HCT116 (cell line): ENCODE results near the gene OR56A5. TPM values are rescaled to one million over a fixed set of nuclear protein-coding genes. Genes with fewer than 3 reads are reported as not detected.
A peak's percentile ranks its signal among the peaks of the same experiment; 100 is the strongest.

Source experiments
- ATAC-seq: fragments of 200-7000 bp; cut with Tn5 transposase; 2 replicates; pipeline ENCODE4 v1.9.1; 2020; ENCODE audit warnings: mild to moderate bottlenecking, moderate library complexity
- BruUV-seq: library from RNA; stranded (reverse); fragments of 400-500 nt; replicated peaks from 2 replicates; lab custom pipeline; 2021; lab: Mats Ljungman, UMichigan
- CTCF ChIA-PET: fragments of 300-600 bp; sonication (Branson Sonifier 250); formaldehyde crosslinking; loops from one replicate; lab custom pipeline; 2021; ENCODE audit warnings: antibody characterized with exemption; lab: Charles Lee
- POLR2A ChIA-PET: fragments of 300-600, 350-600 bp; sonication (Branson Sonifier 250); formaldehyde crosslinking; loops from one replicate; lab custom pipeline; 2021; ENCODE audit warnings: antibody characterized with exemption; lab: Charles Lee
- RAD21 ChIA-PET, 2 experiments: fragments of 300-600 bp; sonication (Branson Sonifier 250); formaldehyde crosslinking; loops; one replicate each; lab custom pipeline; 2023; ENCODE audit warnings: low total read pairs in 2 of 2; ENCODE audit not compliant: uncharacterized antibody in 2 of 2, unreplicated experiment in 2 of 2, low non-redundant PET in 1 of 2; lab: Charles Lee
- DNase-seq: peaks from one replicate; pipeline ENCODE4 v3.0.0-alpha.2; 2010; ENCODE audit warnings: low read depth, low spot score
- H2AFZ ChIP-seq: fragments of 200-600 bp; shearing (Covaris generic), sonication (generic); 2 replicates; pipeline ENCODE4 v1.6.1; 2017; ENCODE audit warnings: low read depth, mixed run types, mixed read lengths, antibody characterized with exemption, low read length; ENCODE audit not compliant: poor library complexity, severe bottlenecking
- H3K27ac ChIP-seq: 2 replicates; pipeline ENCODE4 v1.5.1; 2012; ENCODE audit warnings: low read depth, low read length
- H3K27me3 ChIP-seq: fragments of 200-600 bp; sonication (generic); 2 replicates; pipeline ENCODE4 v1.6.1; 2016; ENCODE audit warnings: mixed run types, low read length, mixed read lengths; ENCODE audit not compliant: insufficient read depth
- H3K36me3 ChIP-seq, 2 experiments: fragments of 200-500 bp in 1 of 2; fragments of 200-600 bp in 1 of 2; sonication (Bioruptor generic) in 1 of 2; sonication (generic) in 1 of 2; 2 replicates each; pipeline versions ENCODE4 v1.5.1 to v1.6.1; 2014 to 2016; ENCODE audit warnings: low read length in 2 of 2, inconsistent platforms in 1 of 2, mixed read lengths in 1 of 2, mixed run types in 1 of 2; ENCODE audit not compliant: insufficient read depth in 2 of 2, control insufficient read depth in 1 of 2
- H3K4me1 ChIP-seq, 2 experiments: fragments of 200-600 bp in 1 of 2; sonication (generic) in 1 of 2; 2 replicates each; pipeline versions ENCODE4 v1.5.1 to v1.6.1; 2012 to 2017; ENCODE audit warnings: low read length in 2 of 2, inconsistent platforms in 1 of 2, mild to moderate bottlenecking in 1 of 2, mixed read lengths in 1 of 2, mixed run types in 1 of 2, moderate library complexity in 1 of 2; ENCODE audit not compliant: insufficient read depth in 2 of 2, control insufficient read depth in 1 of 2
- H3K4me2 ChIP-seq: fragments of 200-600 bp; sonication (generic); 2 replicates; pipeline ENCODE4 v1.6.1; 2017; ENCODE audit warnings: mixed run types, low read length, mixed read lengths
- H3K4me3 ChIP-seq, 2 experiments: fragments of 200-600 bp in 1 of 2; sonication (generic) in 1 of 2; replicated peaks in 1 of 2; 2 replicates each; pipeline ENCODE4 v1.5.1; 2011 to 2016; ENCODE audit warnings: low read length in 2 of 2, control low read depth in 1 of 2, low read depth in 1 of 2, mild to moderate bottlenecking in 1 of 2, mixed read lengths in 1 of 2, mixed run types in 1 of 2
- H3K79me2 ChIP-seq: fragments of 200-600 bp; sonication (generic); 2 replicates; pipeline ENCODE4 v1.6.1; 2017; ENCODE audit warnings: mild to moderate bottlenecking, mixed run types, low read length, moderate library complexity, mixed read lengths; ENCODE audit not compliant: insufficient read depth
- H3K9ac ChIP-seq: fragments of 200-600 bp; sonication (generic); 2 replicates; pipeline ENCODE4 v1.6.1; 2016; ENCODE audit warnings: low read length, mixed read lengths
- H3K9me2 ChIP-seq: fragments of 200-600 bp; sonication (generic), shearing (Covaris generic); 2 replicates; pipeline ENCODE4 v1.6.1; 2017; ENCODE audit warnings: mixed run types, mild to moderate bottlenecking, moderate library complexity; ENCODE audit not compliant: insufficient read depth
- H3K9me3 ChIP-seq, 2 experiments: fragments of 200-500 bp in 1 of 2; fragments of 200-600 bp in 1 of 2; sonication (Bioruptor generic) in 1 of 2; sonication (generic) in 1 of 2; 2 replicates each; pipeline ENCODE4 v1.6.1; 2014 to 2017; ENCODE audit warnings: low read length in 2 of 2, mixed read lengths in 2 of 2, inconsistent platforms in 1 of 2, low read depth in 1 of 2, mild to moderate bottlenecking in 1 of 2, mixed run types in 1 of 2, moderate library complexity in 1 of 2; ENCODE audit not compliant: control insufficient read depth in 1 of 2, insufficient read depth in 1 of 2
- H4K20me1 ChIP-seq: fragments of 200-600 bp; sonication (generic), shearing (Covaris generic); 2 replicates; pipeline ENCODE4 v1.6.1; 2017; ENCODE audit warnings: mixed run types, mild to moderate bottlenecking, moderate library complexity; ENCODE audit not compliant: insufficient read depth
- CEBPB ChIP-seq: IDR thresholded peaks from 2 replicates; pipeline ENCODE4 v1.6.1; 2012; ENCODE audit warnings: low read depth
- EGR1 ChIP-seq: IDR thresholded peaks from 2 replicates; pipeline ENCODE4 v1.6.1; 2012; ENCODE audit warnings: low read depth
- ELF1 ChIP-seq: IDR thresholded peaks from 2 replicates; pipeline ENCODE4 v1.6.1; 2012; ENCODE audit warnings: low read depth, borderline replicate concordance
- EZH2phosphoT487 ChIP-seq: fragments of 200-600 bp; IDR thresholded peaks from 2 replicates; pipeline ENCODE4 v1.6.1; 2018; ENCODE audit warnings: antibody characterized with exemption, borderline replicate concordance
- FOSL1 ChIP-seq: IDR thresholded peaks from 2 replicates; pipeline ENCODE4 v1.6.1; 2012; ENCODE audit warnings: low read depth
- RAD21 ChIP-seq: IDR thresholded peaks from 2 replicates; pipeline ENCODE4 v1.6.1; 2012; ENCODE audit warnings: low read depth, mild to moderate bottlenecking
- SP1 ChIP-seq: IDR thresholded peaks from 2 replicates; pipeline ENCODE4 v1.6.1; 2012; ENCODE audit warnings: low read depth
- YY1 ChIP-seq: IDR thresholded peaks from 2 replicates; pipeline ENCODE4 v1.6.1; 2011; ENCODE audit warnings: low read length, low read depth, moderate library complexity, mild to moderate bottlenecking; ENCODE audit not compliant: insufficient replicate concordance; ENCODE audit errors: extremely low read depth
- intact Hi-C: fragments of 100-400 bp; cut with micrococcal nuclease; formaldehyde crosslinking; loops from 2 replicates; pipeline ENCODE4 v1.10.0; 2022
- total RNA-seq: library from RNA; stranded (reverse); gene quantifications from one replicate; pipeline ENCODE4 v1.2.1, GENCODE V29; 2021; ENCODE audit not compliant: unreplicated experiment
- TF ChIP-seq, protein P1 (sequence below): IDR thresholded peaks from 2 replicates; pipeline ENCODE4 v1.6.1; 2012
- TF ChIP-seq, protein P2 (sequence below), 3 experiments: fragments of 200-600 bp in 1 of 3; sonication (generic) in 1 of 3; IDR thresholded peaks in 2 of 3; conservative IDR thresholded peaks in 1 of 3; 2 replicates each; pipeline ENCODE4 v1.5.1; 2012 to 2017; ENCODE audit warnings: low read depth in 2 of 3, low read length in 2 of 3, antibody characterized with exemption in 1 of 3, borderline replicate concordance in 1 of 3, control low read depth in 1 of 3, mild to moderate bottlenecking in 1 of 3, mixed read lengths in 1 of 3, mixed run types in 1 of 3, moderate library complexity in 1 of 3; ENCODE audit not compliant: insufficient read depth in 1 of 3

The OR56A5 gene
- total RNA-seq, 1 experiment from 2014 or later: not detected

DNA sequence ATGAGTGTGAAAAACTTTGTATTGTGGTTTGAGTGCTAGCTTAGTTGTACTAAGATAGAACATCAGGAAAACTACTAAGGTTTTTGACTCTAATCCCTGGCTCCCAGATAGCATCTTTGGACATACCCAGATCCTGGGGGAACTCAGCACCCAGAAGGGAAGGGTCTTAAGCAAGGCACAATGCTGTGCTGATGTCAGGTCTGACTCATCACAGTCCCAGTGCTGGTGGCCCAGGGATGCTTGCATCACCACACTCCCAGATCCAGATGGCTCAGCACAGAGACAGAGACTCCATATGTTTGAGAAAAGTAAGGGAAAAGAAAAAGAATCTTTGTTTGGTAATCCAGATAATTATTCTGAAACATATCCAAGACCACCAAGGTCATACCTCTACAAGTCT lies 44.5 kb downstream of the OR56A5 start:
- ChIA-PET POLR2A (no interaction called here), CTCF (interaction anchor here (1.0 kb wide), 1 partner anchor 33 kb away, joined by 3 read pairs; no protein-coding TSS in a partner anchor), RAD21 (no interaction called here)
- ATAC-seq (no peak), DNase-seq (no peak)
- H3K9me2 ChIP-seq: no peaks in the 10 kb centered on the region
- H3K9me3 ChIP-seq: no peaks in the 10 kb centered on the region
- H3K4me3 ChIP-seq: no peak overlapping the region
- no peaks in the 10 kb centered on the region for H4K20me1 ChIP-seq
- no TSS peak for BruUV-seq
- peaks cover 0 to 11% of the 10 kb centered on the region in 2 experiments; a peak in 2 of 4 replicates for H3K4me1 ChIP-seq
- H2AFZ ChIP-seq: no peak overlapping the region
- intact Hi-C loops: no loop called here
- H3K79me2 ChIP-seq: no peaks in the 10 kb centered on the region
- peaks cover 3% of the 10 kb centered on the region; the same call in 1 of the 2 replicates for H3K27me3 ChIP-seq
- H3K36me3 ChIP-seq: no peaks in the 10 kb centered on the region
- H3K9ac ChIP-seq: no peak overlapping the region
- H3K27ac ChIP-seq: no peak overlapping the region
- H3K4me2 ChIP-seq: no peak overlapping the region
- TF ChIP-seq FOSL1 (no peak), RAD21 (no peak), CEBPB (no peak), SP1 (no peak)
- TF ChIP-seq, protein P1, sequence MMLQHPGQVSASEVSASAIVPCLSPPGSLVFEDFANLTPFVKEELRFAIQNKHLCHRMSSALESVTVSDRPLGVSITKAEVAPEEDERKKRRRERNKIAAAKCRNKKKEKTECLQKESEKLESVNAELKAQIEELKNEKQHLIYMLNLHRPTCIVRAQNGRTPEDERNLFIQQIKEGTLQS: no peak
- TF ChIP-seq, all 23 proteins: peak for 0

DNA sequence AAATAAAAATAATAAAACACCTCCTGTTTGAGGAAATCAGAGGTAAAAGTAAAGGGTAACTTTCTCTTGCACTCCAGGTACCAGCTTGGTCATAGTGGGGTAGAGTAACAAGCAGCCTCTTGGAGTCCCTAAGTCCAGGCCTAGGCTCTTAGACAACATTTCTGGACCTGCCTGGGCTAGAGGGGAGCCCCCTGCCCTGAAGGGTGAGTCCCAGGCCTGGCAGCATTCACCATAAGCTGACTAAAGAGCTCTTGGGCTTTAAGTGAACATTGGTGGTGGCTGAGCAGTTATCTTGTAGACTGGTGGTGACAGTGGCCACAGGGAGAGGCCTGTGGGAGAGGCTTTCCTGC lies 44.9 kb downstream of the OR56A5 start:
- DNase-seq: no peak
- Histone ChIP-seq H3K27ac (no peak overlapping the region), H3K4me3 (no peak overlapping the region), H3K79me2 (no peaks in the 10 kb centered on the region), H3K9me2 (no peaks in the 10 kb centered on the region), H3K27me3 (peaks cover 5% of the 10 kb centered on the region; the same call in 1 of the 2 replicates), H2AFZ (peak overlapping the region; percentile 9), H3K9me3 (no peaks in the 10 kb centered on the region), H3K4me1 (peaks cover 0 to 11% of the 10 kb centered on the region in 2 experiments; a peak in 2 of 4 replicates), H3K36me3 (no peaks in the 10 kb centered on the region), H4K20me1 (no peaks in the 10 kb centered on the region), H3K4me2 (no peak overlapping the region), H3K9ac (no peak overlapping the region)
- POLR2A ChIA-PET: no interaction called here
- CTCF ChIA-PET: interaction anchor here (1.0 kb wide), 1 partner anchor 32 kb away, joined by 3 read pairs; no protein-coding TSS in a partner anchor
- TF ChIP-seq, protein P2, sequence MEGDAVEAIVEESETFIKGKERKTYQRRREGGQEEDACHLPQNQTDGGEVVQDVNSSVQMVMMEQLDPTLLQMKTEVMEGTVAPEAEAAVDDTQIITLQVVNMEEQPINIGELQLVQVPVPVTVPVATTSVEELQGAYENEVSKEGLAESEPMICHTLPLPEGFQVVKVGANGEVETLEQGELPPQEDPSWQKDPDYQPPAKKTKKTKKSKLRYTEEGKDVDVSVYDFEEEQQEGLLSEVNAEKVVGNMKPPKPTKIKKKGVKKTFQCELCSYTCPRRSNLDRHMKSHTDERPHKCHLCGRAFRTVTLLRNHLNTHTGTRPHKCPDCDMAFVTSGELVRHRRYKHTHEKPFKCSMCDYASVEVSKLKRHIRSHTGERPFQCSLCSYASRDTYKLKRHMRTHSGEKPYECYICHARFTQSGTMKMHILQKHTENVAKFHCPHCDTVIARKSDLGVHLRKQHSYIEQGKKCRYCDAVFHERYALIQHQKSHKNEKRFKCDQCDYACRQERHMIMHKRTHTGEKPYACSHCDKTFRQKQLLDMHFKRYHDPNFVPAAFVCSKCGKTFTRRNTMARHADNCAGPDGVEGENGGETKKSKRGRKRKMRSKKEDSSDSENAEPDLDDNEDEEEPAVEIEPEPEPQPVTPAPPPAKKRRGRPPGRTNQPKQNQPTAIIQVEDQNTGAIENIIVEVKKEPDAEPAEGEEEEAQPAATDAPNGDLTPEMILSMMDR (IDR thresholded peaks at IDR 0.05 in 2 of 3, conservative IDR thresholded peaks at IDR 0.05 in 1 of 3; ENCODE audit: borderline replicate concordance in 1 of 3, insufficient read depth in 1 of 3, low read depth in 2 of 3, low read length in 2 of 3): no peak
- TF ChIP-seq ELF1: no peak
- TF ChIP-seq EGR1: no peak
- TF ChIP-seq EZH2phosphoT487: no peak
- TF ChIP-seq YY1: no peak
- intact Hi-C loops: no loop called here
- RAD21 ChIA-PET: no interaction called here
- no peak; the same call in 1 of the 2 replicates for ATAC-seq
- no TSS peak for BruUV-seq
